Stimulated activated CD4-positive, alpha-beta T cell treated with anti-CD3 and anti-CD28 coated beads, Interleukin-1b, Interleukin-23, amount 100 ng/mL, for 1 hour (primary cell): ENCODE data around the gene STRIT1.

Experiments
- DNase-seq, 2 donors: peaks; one replicate each; pipeline ENCODE4 v3.0.0-alpha.2; 2020; ENCODE audit warnings: low read depth in 2 of 2

Gene STRIT1

DNA sequence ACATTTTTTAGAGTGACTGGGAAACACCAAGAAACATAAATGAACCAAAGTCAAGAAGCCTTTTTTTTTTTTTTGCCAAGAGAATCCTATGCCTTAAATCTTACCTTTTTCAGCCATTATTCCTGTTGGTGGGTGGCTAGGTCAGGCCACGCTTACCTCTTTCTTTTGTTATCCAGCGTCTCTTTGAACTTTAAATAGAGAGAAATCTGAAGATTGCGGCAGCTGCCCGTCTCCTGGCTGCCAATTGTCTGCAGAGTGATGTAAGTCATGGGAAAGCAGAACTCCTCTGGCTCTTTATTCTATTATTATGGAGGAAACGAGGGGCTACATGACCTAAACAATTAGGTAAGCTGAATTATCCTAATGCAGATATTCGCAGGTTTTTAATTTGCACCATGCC lies at the start of gene STRIT1:
TSS of gene STRIT1 (minus strand) at position 168 of the 400 bp plus-strand sequence.
- DNase-seq = no peak

DNA sequence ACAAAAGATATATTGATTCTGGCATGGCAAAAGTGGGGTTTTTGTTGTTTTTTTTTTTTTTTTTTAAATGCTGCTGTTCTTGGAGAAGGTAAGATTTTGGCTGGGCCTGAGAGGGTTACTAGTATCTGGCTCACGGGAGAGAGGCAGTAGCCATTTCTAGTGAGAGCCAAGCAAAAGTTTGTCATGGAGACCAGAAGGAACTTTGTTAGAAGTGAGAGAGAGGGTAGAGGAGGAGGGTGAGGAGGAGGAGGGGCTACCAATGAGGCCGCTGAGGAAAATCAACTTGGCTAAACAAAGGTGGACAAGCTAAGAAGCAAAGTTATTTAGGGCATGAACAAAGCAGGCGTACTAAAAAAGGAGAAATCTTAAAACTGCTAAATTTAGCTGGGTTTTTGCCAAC lies 48.9 kb upstream of the STRIT1 start:
- no peak for DNase-seq

DNA sequence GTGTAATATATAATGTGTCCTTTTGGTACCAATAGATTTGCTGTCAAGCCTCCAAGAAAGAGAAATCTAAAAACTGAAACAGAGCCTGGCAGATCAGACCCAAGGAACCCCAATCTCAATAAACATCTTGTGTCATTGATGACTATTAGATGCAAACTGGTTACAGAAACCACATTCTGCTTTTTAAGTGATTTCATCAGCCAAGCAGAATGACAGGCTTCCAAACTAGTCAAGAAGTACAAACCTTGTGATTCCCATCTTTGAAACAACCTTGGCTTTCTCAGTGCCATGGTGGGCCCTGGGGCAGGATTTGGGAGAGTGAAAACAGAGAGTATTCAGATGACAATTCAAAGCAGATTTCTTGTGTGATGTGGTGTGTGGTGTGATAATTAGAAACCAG lies 45.6 kb upstream of the STRIT1 start:
- DNase-seq = no peak

DNA sequence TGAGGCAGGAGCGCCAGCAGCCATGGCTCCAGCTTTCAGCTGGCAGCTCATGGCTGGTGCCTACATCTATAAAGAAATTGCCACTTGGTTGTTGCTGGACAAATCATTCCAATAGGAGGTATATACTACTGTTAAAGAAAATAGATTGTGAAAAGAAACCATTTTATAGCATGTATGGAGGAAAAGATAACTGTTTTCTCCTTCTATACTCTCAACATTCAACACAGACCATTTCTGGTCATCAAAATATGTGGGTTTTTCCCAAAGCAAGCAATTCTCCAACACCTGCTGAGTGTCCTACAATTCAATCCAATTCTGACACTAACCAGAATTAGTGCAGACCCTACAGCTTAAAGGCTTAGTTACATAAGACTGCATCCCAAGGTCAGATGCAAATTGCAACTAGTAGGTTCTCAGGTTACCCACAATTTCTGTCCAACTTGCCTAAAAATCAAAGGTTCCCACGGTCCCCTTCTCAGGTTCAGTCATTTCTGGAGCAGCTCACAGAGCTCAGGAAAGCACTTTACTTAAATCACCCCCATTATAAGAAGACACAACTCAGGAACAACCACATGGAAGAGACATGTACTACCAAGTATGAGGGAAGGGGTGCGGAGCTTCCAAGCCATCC lies 42.4 kb upstream of the STRIT1 start:
- no peak for DNase-seq

DNA sequence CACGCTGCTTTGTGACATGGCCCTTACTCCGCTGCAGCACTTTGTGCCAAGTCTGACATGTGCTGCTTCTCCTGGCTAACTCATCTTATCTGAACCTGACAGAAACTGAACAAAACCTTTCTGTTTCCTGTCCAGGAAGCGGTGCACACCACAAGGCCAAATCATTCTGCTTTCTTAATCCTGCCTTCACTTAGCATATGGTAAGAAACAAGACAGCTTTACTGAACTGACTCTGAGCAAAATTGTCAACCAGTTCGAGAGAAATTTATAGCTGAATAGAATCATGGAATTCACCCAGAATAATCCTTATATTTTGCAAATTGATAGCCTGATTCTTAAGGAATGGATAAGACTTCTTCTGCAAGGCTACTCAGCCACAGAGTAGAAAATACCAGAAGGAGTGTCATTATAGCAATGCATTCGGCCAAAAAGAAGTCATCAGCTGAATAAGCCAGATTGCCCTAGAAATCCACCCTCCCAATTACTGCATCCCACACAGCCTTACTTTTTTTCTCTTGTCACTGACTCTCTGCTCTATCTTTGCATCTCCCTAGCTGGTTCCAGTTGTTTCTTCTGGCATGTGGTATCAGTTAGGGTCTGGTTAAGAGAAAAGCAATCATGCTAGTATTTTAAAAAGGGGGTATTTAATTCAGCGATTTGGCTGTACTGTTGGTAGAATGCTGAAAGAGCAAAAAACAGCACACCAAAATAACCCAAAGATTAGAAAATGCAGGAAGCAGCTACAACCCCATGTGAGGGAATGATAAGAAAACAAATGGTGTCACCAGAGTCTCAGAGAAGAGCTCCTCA lies 41.6 kb upstream of the STRIT1 start:
- no peak for DNase-seq

DNA sequence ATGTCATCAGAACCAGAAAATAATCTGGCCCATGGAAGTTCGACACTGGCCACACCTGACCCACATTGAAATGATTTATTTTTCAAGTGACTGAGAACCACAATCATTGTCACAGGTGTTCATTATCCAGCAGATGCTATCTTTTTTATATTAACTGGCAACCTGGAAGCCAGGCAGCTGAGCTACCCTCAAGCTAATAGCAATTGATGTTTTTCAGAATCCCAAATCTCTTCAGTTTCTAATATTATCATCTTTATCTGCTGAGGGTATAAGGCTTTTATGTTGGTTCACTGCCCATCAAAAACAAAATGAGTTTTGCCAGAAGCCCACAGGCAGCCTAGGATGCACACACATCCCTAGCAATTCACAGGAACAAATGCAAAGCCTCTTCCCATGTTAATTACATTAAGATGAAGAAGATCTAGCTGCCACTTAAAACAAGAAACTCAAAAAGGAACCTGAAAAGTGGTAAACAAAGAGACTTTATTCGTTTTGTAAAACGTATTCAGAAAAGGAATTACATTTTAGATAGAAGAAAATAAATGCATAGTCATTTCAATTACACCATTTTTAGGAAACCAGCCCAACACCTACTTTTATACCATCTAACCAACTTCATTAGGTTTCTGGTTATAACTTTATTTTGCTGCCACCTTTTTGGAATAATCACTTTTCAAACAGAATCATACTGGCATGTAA lies 40.9 kb upstream of the STRIT1 start:
- no peak for DNase-seq

DNA sequence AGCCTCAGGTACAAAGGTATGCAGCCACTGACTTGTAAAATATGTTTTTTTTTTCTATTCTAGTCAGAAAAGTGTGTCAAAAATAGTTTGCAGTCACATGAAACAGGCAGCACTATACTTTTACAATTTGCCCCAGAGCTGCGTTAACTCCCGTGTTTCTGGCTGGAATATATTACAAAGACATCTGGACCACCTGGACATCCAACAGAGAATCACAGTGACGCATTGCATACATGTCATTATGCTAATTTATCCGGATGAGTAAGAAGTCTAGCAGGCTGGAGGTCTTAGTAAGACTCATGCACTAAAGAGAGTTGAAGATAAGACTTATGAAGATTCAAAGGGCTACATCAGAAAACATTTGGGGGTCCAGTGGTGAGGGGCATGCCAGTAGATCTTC lies 39.2 kb upstream of the STRIT1 start:
- DNase-seq = no peak

DNA sequence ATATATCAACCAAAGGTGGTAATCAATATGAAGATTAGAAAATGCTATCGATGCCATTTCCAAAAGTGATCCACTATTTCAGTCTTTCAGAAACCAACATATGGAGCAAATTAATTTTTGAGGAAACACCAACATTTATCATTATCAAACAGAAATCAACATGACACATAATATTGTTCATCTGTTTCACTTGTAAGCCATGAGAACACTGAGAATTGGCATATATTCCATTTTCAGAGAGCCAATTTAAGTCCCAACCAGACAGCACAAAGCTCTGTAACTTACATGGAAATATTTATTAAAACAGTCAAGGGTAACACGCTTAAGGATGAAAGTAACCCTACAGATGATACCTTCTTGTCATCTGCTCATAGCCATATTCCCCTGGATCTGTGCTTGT lies 37.6 kb upstream of the STRIT1 start:
- no peak for DNase-seq

DNA sequence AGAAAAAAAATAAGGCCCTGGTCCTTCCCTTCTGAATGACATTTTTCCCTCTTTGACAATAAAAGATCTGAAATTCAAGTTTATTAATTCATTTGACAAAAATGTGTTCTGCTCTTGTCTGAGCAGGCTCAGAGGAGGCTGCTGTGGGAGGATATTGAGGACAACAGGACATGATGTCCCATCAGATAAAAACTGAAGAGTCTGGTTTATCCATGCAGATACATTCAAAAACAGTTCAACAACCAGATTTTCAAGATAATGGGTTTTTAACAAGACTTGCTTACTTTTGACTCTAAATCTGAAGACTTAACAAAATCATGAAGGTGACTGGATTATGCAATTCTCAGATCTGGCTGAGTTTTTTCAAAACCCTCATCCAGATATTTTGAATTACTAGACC lies 36.9 kb upstream of the STRIT1 start:
- DNase-seq = no peak

DNA sequence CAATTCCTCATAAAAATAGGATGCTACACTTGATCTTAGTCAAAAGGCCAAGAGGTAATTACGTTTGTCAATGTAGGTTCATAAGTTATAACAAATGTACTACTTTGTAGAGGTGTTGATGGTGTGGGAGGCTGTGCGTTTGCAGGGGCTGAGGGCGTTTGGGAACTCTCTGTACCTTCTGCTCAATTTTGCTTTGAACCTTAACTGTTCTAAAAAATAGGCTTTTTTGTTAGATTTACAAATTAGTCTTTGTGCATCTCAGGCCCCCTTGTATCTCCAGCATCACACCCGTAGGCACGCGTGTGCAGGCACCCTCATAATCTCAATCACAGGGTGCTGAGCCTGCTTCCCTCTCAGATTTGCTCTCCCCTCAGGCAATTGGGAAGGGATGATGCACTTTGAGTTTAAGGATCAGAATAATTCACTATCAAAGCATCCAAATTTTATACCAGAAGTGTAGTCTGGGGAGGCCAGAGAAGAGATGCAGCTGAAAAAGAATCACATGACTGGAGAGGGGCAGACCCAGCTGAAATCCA lies 36.1 kb upstream of the STRIT1 start:
- DNase-seq = no peak

DNA sequence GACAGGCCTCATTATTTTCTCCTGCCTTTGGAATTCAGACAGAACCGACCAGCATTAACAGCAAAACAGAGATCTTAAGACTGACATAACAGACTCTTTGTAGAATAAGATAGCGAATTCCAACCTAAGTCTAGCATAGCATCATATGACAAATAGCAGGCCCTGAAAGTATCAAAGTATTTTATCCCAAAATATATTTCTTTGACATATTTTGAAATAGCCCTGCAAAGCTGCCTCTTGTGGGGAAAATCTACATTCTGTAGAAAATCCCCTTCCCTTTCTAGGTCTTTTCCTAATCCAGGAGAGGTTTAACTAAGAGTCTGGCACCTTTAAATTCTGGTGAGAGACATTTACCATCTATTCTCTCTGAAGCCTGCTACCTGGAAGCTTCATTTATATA lies 34.4 kb upstream of the STRIT1 start:
- no peak for DNase-seq

DNA sequence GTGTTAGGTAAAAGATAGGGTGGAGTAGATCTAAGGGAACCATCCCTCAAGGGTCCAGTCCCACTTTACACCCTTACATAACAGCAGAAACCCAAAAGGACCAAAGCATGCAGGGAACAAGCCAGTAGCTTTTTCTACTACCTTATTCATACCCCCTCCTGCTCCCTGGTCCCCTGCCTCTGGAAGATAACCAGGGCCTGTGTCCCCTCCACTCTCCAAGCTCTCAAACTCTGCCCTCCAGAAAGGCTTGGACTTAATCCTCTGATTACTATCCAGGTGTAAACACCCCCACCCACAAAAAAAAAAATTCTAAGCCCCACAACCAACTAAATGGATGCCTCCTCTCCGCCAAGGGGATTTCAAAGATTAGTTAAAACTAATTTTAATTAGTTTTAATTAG lies 33.9 kb upstream of the STRIT1 start:
- no peak for DNase-seq

DNA sequence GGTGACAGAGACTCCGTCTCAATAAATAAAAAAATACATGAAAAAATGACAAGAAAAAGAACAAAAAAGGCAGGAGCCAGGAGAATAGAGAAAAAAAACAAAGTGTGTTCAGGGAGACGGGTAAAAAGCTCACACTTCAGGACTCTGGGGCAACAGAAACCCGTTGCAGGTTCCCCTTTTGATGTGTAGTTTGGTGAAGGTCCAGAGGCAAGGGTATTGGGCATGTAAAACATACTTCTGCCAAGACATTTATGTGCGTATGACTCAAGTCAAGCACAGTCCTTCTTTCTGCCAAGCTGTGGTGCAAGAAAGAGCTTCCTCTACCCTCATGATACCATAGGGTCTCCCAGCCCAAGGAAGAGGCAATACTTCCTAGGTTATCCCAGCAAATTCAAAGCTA lies 33.4 kb upstream of the STRIT1 start:
- DNase-seq = no peak

DNA sequence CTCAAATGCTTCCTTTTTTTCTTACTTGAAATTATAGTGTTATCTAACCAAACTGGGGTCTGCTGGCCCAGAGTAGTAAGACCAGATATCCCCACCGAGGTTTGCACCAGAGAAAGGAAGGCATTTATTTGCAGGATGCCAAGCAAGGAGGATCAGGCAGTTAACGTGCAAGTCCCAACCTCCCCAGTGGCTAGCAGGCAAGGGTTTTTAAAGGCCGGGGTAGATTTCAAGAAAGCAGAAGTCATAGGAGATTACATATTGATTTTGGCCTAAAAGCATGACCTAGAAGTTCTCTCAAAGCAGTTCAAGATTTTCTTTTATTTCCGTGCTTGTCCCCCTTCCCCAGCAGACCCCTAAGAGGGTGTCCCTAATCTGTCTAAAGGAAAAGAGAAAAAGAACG lies 32.8 kb upstream of the STRIT1 start:
- no peak for DNase-seq

DNA sequence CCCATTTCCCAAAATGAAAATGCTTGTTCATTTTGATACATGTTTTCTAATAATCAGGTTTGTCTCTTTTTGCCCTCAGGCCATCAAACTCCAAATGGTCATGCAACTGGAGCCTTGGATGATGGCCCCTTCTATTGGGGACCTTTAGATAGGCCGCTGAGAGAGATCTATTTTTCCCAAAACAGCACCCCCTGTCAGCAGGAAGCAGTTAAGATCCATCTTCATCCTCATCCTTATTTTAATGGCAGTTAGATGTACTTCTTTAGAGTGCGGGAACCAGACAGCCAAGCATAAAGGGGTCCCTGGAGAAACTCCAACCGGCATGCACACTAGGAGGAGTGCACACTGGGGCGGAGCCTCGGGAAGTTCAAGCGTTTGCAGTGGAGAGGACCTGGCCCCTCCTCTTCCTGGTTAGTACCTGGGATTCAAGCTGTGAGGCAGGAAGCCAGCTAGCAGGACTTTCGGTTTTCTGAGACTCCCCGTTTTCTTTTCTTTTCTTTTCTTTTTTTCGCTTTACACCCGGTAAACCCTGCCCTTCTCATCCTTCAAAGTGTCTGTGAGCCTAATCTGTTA lies 31.9 kb upstream of the STRIT1 start:
- no peak for DNase-seq

DNA sequence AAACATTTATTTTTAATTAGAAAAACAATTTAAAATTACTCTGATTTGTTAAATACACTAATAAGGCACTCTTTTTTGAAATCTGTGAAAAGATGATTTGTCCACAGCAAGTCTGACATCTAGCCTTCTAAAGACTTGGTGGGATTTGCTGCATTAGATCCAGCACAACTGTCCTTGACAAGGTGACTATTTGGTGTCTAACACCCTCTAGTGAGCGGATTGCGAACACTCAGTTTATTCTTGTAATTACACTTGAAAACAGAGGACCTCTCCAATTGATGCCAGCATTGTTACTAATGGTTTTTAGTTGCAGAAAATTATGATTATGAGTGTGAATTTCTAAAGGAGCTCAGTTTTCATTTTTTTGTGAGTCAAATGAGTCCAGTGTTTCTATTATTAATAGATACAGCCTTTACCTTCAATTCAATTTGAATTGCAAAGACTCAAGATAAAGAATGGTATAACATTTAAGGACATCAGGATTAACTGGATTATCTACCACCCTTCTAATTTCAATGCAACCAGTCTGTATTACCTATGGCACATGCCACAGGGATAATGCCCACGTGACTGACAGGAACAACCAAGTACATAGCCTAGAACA lies 29.7 kb upstream of the STRIT1 start:
- no peak for DNase-seq

DNA sequence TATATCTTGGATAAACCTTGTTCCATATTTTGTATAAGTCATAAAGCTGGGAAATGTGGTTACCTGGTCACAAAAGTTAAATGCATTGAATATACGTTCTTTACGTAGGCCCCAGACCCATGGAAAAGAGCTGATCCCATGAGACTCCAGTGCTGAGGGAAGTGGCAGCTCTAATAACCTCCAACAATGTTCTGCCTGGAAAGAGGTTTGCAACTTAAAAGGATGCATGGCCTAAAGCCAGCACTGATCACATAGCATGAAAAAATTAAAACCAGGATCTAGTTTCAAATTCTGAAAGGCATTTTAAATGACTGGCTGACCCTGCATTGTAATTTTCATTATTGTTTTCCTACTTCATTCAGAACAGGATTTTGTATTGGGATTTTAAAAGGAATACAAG lies 27.9 kb upstream of the STRIT1 start:
- DNase-seq = no peak

DNA sequence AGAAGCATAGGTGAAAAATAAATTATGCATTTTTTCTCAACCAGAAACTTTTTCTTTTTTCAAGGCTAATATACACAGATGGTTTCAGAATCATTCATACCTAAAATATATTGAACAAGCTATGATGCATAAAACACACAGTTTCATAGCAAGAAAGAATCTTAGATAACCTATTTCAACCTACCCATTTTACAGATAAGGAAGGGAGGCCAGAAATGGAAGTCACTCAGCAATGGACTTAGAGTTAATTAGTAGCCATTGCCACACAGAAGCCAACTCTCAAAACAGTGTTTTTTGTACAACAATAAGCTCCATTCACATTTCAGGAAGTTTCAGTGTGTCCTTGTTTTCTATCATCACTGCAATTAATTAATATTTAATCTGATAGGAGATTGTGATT lies 27.5 kb upstream of the STRIT1 start:
- DNase-seq = no peak

DNA sequence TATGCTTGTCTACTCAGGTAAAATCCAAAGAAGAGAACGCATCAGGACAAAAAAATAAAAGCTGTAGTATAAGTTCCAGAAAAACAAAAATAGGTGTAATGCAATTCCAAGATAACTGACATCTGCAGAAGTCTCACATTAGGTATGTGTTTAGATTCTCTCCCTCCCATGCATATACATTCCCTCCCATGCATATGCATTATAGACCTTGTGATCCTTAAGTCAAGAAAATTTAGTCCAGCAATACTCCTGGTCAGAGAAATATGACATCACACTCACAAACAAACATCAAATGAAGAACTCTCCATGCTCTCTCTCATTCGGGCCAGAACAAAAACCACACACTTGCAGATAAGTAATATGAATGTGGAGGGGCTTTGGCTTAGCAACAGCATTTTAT lies 25.3 kb upstream of the STRIT1 start:
- DNase-seq = no peak

DNA sequence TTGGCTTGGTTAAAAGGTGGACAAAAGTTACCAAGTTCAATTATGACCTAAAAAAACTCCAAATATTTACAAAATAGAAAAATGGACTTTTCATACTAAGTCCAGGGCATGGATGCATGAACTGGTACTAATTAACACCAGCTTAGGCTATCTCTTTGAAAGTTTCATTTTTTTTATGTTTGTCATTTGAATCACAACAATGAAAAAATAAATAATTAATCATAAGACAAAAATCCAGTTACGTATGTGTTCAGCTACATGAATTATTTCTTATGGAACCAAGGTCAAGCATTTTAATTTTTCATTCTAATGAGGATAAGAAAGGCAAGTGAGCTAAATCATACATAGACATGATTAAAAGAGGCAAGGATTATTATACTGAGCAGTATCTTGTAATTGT lies 23.7 kb upstream of the STRIT1 start:
- DNase-seq = no peak

DNA sequence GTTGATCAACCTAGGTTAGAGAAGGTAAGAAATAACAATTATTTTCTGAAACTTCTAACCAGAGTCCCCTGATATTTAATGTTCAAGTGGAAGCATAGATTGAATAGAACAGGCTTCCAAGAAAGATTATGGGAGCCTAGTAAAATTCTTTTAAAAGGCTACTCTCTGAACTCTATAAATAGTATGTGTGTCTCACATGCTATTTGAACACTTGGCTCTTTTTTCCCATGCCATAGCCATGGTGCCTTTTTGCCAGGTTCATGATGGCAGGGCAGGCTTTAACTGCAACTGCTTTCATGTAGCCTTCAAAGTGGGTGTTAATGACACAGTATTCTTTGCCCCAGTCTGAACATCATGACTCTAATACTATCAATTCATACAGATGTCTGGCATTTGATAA lies 22.9 kb upstream of the STRIT1 start:
- no peak for DNase-seq

DNA sequence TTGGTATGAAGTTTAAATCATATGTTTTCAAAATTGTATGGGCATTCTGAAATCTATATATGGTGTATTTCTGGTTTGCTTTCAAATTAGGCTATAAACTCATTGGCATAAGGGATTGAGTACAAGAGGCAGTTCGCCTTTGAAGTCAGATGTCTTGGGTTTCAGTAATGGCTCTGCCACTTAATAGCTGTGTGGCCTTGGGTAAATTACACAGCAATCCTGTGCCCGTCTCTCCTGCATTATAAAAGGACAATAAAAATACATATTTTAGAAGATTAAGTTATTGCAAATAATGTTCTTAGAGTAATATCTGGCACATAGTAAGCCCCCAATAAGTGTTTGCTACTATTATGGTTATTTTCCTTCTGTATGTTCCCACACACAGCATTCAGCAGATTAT lies 20.4 kb upstream of the STRIT1 start:
- DNase-seq = no peak
